Activated T-helper 1 cell treated with Interleukin-2 at 50 U/mL for 16 hours (primary cell): Measurements from ENCODE around the gene ZNF609.
"Not testable (repeated sequence)": the region's sequence is repeated elsewhere in the genome, so short reads cannot be mapped to it uniquely, and the experiment has no call there.

Experiments used
- DNase-seq: peaks from one replicate; pipeline ENCODE4 v3.0.0-alpha.2; 2020; ENCODE audit warnings: low read depth

Gene ZNF609

GRCh38 chr15:64623347-64623996 is 163.1 kb downstream of the ZNF609 start:
- no peak for DNase-seq

GRCh38 chr15:64624242-64624641 is 163.9 kb downstream of the ZNF609 start:
- no peak for DNase-seq

GRCh38 chr15:64629063-64629462 is 168.7 kb downstream of the ZNF609 start:
- no peak for DNase-seq

DNA sequence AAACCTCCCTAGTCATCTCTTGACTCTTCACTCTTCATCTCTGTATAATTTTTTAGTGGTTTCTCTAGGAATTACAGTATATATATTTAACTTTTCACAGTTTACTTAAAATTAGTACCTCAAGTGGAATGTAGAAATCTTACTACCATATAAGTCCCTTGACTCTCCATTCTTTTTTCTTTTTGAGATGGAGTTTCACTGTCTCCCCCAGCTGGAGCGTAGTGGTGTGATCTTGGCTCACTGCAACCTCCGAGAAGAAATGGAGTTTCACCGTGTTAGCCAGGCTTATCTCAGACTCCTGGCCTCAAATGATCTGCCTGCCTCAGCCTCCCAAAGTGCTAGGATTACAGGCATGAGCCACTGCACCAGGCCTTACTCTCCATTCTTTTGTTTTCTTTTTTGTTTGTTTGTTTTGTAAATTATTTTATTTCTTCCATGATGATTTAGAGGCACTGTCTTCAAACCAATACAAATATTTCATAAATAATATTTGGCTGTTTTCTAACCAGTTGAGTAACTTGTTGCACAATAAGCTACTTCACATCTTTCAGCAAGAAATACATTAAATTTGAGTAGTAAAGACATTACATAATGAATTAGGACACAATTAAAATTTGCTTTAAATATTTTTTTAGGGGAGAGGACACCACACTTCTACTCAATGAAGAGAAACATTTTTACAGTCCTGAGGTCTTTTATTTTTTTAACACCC is 170.2 kb downstream of the ZNF609 start:
- no peak for DNase-seq

DNA sequence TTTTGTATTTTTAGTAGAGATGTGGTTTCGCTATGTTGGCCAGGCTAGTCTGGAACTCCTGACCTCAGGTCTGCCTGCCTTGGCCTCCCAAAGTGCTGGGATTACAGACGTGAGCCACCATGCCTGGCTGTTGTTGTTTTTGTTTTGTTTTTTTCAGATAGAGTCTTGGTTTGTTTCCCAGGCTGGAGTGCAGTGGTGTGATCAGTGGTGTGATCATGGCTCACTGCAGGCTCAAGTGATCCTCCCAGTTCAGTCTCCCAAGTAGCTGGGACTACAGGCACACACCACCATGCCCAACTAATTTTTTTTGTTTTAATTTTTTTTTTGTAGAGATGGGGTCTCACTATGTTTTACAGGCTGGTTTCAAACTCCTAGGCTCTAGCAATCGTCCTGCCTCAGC is 172.3 kb downstream of the ZNF609 start:
- not testable (repeated sequence) for DNase-seq

DNA sequence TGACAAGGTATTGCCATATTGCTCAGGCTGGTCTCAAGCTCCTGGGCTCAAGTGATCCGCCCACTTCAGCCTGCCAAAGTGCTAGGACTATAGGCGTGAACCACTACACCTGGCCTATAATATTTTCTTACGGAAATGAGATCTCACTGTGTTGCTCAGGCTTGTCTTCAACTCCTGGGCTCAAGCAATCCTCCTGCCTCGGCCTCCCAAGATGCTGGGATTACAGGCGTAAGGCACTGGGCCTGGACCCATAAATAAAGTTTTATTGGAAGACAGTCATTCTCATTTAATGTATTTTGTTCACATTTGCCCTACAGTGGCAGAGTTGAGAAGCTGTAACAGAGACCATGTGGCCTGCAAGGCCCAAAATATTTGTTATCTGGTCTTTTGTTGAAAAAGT is 173.0 kb downstream of the ZNF609 start:
- DNase-seq = no peak

DNA sequence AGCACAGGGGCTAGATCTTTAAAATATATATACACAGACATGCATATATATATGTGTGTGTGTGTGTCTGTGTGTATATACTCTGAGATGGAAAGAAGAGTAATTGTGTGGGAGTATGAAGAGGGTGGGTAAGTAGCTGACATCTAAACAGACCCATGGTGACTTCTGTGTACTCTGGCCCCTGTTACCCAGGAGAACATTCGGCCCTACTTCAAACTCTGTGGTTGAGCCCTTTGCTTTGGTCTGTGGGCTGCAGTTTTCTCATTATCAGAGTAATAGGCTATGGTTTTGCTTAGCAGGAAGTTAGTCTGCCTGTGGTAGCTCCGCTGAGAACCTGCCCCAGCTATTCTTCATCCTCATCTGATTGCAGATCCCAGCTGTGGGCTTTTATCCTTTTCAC is 173.6 kb downstream of the ZNF609 start:
- DNase-seq = no peak

GRCh38 chr15:64634576-64635498 is 174.5 kb downstream of the ZNF609 start:
- no peak for DNase-seq

GRCh38 chr15:64635499-64636495 is 175.4 kb downstream of the ZNF609 start:
- DNase-seq = no peak

- no peak for DNase-seq
These were observed 176.2 kb downstream of the ZNF609 start for GRCh38 chr15:64636556-64636955.

DNA sequence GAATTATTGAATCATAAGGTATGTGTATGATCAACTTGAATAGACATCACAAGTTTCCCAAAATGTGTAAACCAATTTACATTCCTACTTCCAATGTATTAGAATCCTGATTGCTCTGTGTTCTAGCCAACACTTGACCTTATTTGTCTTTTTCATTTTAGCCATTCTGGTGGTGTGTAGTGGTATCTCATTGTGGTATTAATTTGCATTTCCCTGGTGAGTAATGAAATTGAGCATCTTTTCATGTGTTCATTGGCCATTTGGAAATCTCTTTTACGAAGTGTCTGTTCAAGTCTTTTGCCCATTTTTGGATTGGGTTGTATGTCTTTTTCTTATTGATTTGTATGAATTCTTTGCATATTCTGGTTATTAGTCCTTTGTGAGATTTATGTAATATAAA is 177.0 kb downstream of the ZNF609 start:
- no peak for DNase-seq

GRCh38 chr15:64639744-64640143 is 179.4 kb downstream of the ZNF609 start:
- DNase-seq = not testable (repeated sequence)

DNA sequence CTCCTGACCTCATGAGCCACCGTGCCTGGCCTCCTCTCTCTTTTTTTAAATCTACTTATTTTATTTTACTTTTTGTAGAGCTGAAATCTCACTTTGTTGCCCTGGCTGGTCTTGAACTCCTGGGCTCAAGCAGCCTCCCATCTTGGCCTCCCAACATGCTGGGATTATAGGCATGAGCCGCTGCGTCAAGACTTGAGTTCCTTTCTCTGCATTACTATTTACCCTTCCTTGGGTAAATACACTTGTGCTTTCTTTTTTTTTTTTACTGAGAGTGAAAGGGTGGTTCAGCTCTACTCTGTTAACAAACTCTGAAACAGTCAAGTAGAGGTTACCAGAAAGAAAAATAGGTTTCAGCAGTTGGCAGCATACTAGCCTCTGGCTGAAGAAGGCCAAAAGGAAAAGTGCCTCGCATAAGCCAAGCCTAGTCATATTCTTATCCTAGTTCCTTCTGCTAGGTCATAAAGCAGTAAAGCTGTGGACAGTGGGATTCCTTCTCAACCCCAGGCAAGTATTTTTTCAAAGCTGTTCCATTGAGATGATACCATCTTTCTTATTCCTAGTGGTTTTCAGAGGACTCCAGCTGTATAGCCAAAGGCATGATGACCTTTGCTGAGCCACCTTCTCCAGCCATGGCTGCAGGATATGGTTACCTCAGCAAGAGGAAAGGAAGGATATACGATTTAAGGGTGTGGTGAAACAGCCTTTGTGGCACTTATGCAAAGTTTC is 179.9 kb downstream of the ZNF609 start:
- DNase-seq = no peak

DNA sequence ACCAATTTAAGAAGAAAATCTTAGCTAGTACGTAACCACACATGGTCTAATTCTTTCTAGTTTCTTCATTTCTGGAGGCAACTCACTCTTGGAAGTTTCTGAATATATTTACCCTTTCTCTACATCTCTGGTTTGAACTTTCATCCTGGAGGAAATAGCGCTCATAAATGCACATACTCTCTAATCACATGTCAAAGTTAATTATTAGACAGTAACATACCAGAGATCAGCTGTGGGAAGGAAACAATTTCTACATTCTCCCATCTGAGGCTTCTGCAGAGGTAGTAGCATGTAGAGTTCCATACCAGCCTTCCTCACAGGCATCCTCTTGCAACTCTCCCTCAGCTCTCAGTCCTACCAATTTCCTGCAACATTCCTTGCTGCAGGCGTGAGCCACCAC is 182.5 kb downstream of the ZNF609 start:
- DNase-seq = no peak

DNA sequence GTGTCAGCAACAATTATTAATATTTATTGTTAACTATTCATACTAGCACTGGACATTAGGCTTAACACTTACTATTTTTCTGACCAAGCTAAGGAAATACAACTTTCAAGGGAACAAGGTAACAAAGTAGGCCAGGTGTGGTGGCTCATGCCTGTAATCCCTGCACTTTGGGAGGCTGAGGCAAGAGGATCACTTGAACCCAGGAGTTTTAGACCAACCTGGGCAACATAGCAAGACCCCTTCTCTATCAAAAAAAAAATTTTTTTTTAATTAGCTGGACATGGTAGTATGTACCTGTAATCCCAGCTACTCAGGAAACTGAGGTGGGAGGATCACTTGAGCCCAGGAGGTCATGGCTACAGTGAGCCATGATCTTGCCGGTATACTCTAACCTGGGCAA is 183.3 kb downstream of the ZNF609 start:
- DNase-seq = no peak

DNA sequence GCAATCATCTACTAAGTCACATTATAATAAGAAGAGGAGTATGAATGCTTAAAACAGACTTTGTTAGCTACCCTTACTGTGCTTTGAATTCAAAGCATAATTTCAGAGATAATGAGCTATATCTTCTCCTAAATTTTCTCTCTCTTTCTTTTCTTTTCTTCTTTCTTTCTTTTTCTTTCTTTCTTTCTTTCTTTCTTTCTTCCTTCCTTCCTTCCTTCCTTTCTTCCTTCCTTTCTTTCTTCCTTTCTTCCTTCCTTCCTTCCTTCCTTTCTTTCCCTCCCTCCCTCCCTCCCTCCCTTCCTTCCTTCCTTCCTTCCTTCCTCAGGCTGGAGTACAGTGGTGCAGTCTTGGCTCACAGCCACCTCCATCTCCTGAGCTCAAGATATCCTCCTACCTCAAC is 184.4 kb downstream of the ZNF609 start:
- DNase-seq = not testable (repeated sequence)

GRCh38 chr15:64645995-64646394 is 185.6 kb downstream of the ZNF609 start:
- no peak for DNase-seq

- DNase-seq = no peak
These were observed 187.0 kb downstream of the ZNF609 start for GRCh38 chr15:64647367-64647766.

DNA sequence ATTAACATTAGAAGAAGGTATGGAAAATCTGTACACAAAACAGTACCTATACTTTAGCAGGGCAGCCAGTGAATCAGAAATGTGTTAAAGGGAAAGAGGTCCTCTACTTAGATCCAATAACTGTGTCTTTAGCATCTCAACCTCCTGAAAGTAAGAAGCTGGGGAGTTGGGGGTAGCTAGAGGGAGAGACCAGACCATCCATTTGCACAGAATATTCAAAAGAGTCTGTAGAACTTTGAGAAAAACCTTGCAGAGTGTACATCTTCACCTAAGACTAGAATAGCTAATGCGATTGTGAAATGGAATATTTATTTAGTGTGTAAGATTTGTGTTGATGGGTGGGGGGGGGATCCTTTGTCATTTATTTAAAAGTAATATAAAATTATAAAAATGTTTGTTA is 190.2 kb downstream of the ZNF609 start:
- DNase-seq = no peak

DNA sequence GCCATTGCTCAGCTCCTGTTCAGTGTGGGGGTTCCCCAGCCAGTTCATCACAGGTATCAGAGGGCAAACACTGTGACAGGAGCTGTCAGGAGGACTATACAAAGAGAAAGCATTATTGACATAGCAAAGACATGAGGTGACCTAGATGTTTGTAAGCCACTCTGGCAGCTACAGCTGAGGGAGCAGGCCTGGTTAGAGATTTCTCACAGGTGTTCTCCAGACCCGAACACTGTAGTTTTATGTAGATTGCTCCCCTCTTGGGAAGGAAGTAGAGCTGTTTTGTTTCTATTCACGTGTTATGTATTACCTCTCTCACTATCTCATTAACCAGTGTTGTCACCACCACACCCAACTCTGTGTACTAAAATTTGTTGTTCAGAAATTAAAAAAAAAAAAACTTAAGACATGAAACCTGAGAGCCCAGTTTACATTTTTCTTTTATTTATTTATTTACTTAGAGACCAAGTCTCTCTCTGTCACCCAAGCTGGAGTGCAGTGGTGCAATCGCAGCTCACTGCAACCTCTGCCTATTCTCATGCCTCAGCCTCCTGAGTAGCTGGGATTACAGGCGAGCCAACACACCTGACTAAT is 191.3 kb downstream of the ZNF609 start:
- DNase-seq = peak; percentile 4
